SK-N-SH treated with all-trans-retinoic acid at 6 μM for 48 hours (cell line): Measurements from ENCODE around the gene SIGLEC10.

Source experiments
- ATAC-seq: fragments of 200-7000 bp; cut with Tn5 transposase; 3 replicates; pipeline ENCODE4 v1.9.1; 2020; ENCODE audit warnings: mild to moderate bottlenecking, moderate library complexity
- ARNTL ChIP-seq: fragments of 450-650 bp; formaldehyde crosslinking; IDR thresholded peaks from 2 replicates; pipeline ENCODE4 v1.5.0; 2020; ENCODE audit warnings: low read depth, mild to moderate bottlenecking, moderate library complexity, borderline replicate concordance
- BACH2 ChIP-seq: fragments of 250-450 bp; sonication (Bioruptor Pico); IDR thresholded peaks from 2 replicates; pipeline ENCODE4 v1.9.0; 2021; ENCODE audit warnings: mild to moderate bottlenecking, borderline replicate concordance
- CREB5 ChIP-seq: fragments of 250-450 bp; sonication (Bioruptor Pico); IDR thresholded peaks from 2 replicates; pipeline ENCODE4 v1.5.1; 2020; ENCODE audit warnings: low read depth, mild to moderate bottlenecking, moderate library complexity
- CSDC2 ChIP-seq: fragments of 250-450 bp; sonication (Bioruptor Pico); IDR thresholded peaks from 2 replicates; pipeline ENCODE4 v1.5.0; 2020; ENCODE audit warnings: mild to moderate bottlenecking, moderate library complexity
- ESRRG ChIP-seq: fragments of 250-450 bp; sonication (Bioruptor Pico); IDR thresholded peaks from 2 replicates; pipeline ENCODE4 v1.6.1; 2021; ENCODE audit warnings: mild to moderate bottlenecking
- GLIS3 ChIP-seq: fragments of 250-450 bp; sonication (Bioruptor Pico); IDR thresholded peaks from 2 replicates; pipeline ENCODE4 v1.5.0; 2020; ENCODE audit warnings: mild to moderate bottlenecking, moderate library complexity
- ISL1 ChIP-seq: fragments of 250-450 bp; sonication (Bioruptor Pico); IDR thresholded peaks from 2 replicates; pipeline ENCODE4 v2.1.2; 2022; ENCODE audit warnings: mild to moderate bottlenecking, moderate library complexity
- OSR1 ChIP-seq: fragments of 250-450 bp; sonication (Bioruptor Pico); IDR thresholded peaks from 2 replicates; pipeline ENCODE4 v1.8.0; 2022; ENCODE audit warnings: moderate library complexity, mild to moderate bottlenecking, inconsistent platforms
- PATZ1 ChIP-seq: fragments of 250-450 bp; sonication (Bioruptor Pico); IDR thresholded peaks from 2 replicates; pipeline ENCODE4 v1.8.0; 2020; ENCODE audit warnings: mild to moderate bottlenecking, moderate library complexity, borderline replicate concordance
- POU6F1 ChIP-seq: fragments of 250-450 bp; sonication (Bioruptor Pico); IDR thresholded peaks from 2 replicates; pipeline ENCODE4 v1.8.0; 2021; ENCODE audit warnings: low read depth, mild to moderate bottlenecking, moderate library complexity, borderline replicate concordance
- PPARA ChIP-seq: fragments of 250-450 bp; sonication (Bioruptor Pico); IDR thresholded peaks from 2 replicates; pipeline ENCODE4 v1.5.0; 2020; ENCODE audit warnings: mild to moderate bottlenecking, borderline replicate concordance
- SNAI2 ChIP-seq: fragments of 250-450 bp; sonication (Bioruptor Pico); IDR thresholded peaks from 2 replicates; pipeline ENCODE4 v1.5.0; 2020; ENCODE audit warnings: mild to moderate bottlenecking, moderate library complexity
- TCF4 ChIP-seq: fragments of 250-450 bp; sonication (Bioruptor Pico); IDR thresholded peaks from 2 replicates; pipeline ENCODE4 v1.8.0; 2021; ENCODE audit warnings: mild to moderate bottlenecking, moderate library complexity, borderline replicate concordance
- TOX ChIP-seq: fragments of 250-450 bp; sonication (Bioruptor Pico); IDR thresholded peaks from 2 replicates; pipeline ENCODE4 v1.8.0; 2021; ENCODE audit warnings: mild to moderate bottlenecking, moderate library complexity, borderline replicate concordance
- TSHZ2 ChIP-seq: fragments of 250-450 bp; sonication (Bioruptor Pico); IDR thresholded peaks from 2 replicates; pipeline ENCODE4 v1.5.0; 2020; ENCODE audit warnings: mild to moderate bottlenecking, moderate library complexity
- ZC3H10 ChIP-seq: fragments of 250-450 bp; sonication (Bioruptor Pico); IDR thresholded peaks from 2 replicates; pipeline ENCODE4 v1.5.1; 2021; ENCODE audit warnings: mild to moderate bottlenecking, moderate library complexity
- ZFP3 ChIP-seq: fragments of 250-450 bp; sonication (Bioruptor Pico); IDR thresholded peaks from 2 replicates; pipeline ENCODE4 v1.5.0; 2020; ENCODE audit warnings: mild to moderate bottlenecking, moderate library complexity
- ZFP30 ChIP-seq: fragments of 450-650 bp; formaldehyde crosslinking; IDR thresholded peaks from 2 replicates; pipeline ENCODE4 v1.5.0; 2022; ENCODE audit warnings: mild to moderate bottlenecking, moderate library complexity
- ZNF565 ChIP-seq: fragments of 450-650 bp; formaldehyde crosslinking; conservative IDR thresholded peaks from 2 replicates; pipeline ENCODE4 v1.5.0; 2020; ENCODE audit warnings: low read depth, mild to moderate bottlenecking, moderate library complexity
- ZNF8 ChIP-seq: fragments of 450-650 bp; formaldehyde crosslinking; IDR thresholded peaks from 2 replicates; pipeline ENCODE4 v1.5.0; 2020; ENCODE audit warnings: mild to moderate bottlenecking, moderate library complexity

The SIGLEC10 gene

GRCh38 chr19:51392701-51393100, 24.7 kb downstream of the SIGLEC10 start:
- no peak for ATAC-seq
- TF ChIP-seq GLIS3 (CRISPR knock-in tag) (no peak), TSHZ2 (CRISPR knock-in tag) (no peak), ZNF8 (CRISPR knock-in tag) (no peak), ARNTL (CRISPR knock-in tag) (no peak), TCF4 (CRISPR knock-in tag) (no peak), CSDC2 (no peak), TOX (CRISPR knock-in tag) (no peak), ESRRG (CRISPR knock-in tag) (no peak), OSR1 (no peak), ZNF565 (CRISPR knock-in tag) (no peak), ISL1 (CRISPR knock-in tag) (no peak), ZC3H10 (CRISPR knock-in tag) (no peak), CREB5 (CRISPR knock-in tag) (no peak), PPARA (CRISPR knock-in tag) (no peak), ZFP3 (CRISPR knock-in tag) (no peak)
- TF ChIP-seq, all 23 proteins: peak for 0

GRCh38 chr19:51391073-51391611, 26.3 kb downstream of the SIGLEC10 start:
- TF ChIP-seq CSDC2 (no peak), ISL1 (CRISPR knock-in tag) (no peak), CREB5 (CRISPR knock-in tag) (no peak), BACH2 (CRISPR knock-in tag) (no peak), ZFP30 (CRISPR knock-in tag) (no peak), PATZ1 (no peak), POU6F1 (CRISPR knock-in tag) (no peak), OSR1 (no peak), PPARA (CRISPR knock-in tag) (no peak), ZNF8 (CRISPR knock-in tag) (no peak)
- no peak for ATAC-seq

GRCh38 chr19:51389143-51389542, 28.3 kb downstream of the SIGLEC10 start:
- ATAC-seq = no peak
- no peak for TF ChIP-seq TSHZ2 (CRISPR knock-in tag)
- TF ChIP-seq ZC3H10 (CRISPR knock-in tag) = no peak
- TF ChIP-seq PPARA (CRISPR knock-in tag) = no peak
- no peak for TF ChIP-seq SNAI2 (CRISPR knock-in tag)
